NCI-H1417 treated with DMSO at 0.1 percent for 48 hours (cell line): ENCODE measurements around the gene RBSN.

Source experiments
- DNase-seq: peaks from one replicate; lab custom pipeline; 2025; lab: John Stamatoyannopoulos, UW

RBSN gene

GRCh38 chr3:15056676-15057404 is 42.1 kb downstream of the RBSN start:
- no peak for DNase-seq

GRCh38 chr3:15055019-15055557 is 43.9 kb downstream of the RBSN start:
- DNase-seq, result no peak

GRCh38 chr3:15053541-15053940 is 45.4 kb downstream of the RBSN start:
- no peak for DNase-seq

- no peak for DNase-seq
Measured at GRCh38 chr3:15052335-15053242, 46.4 kb downstream of the RBSN start.

- DNase-seq, result no peak
Measured at GRCh38 chr3:15051531-15051930, 47.4 kb downstream of the RBSN start.

GRCh38 chr3:15050405-15051092 is 48.4 kb downstream of the RBSN start:
- no peak for DNase-seq

- no peak for DNase-seq
Measured at GRCh38 chr3:15049584-15049983, 49.4 kb downstream of the RBSN start.

GRCh38 chr3:15045667-15046066 is 53.3 kb downstream of the RBSN start:
- no peak for DNase-seq

GRCh38 chr3:15044326-15044725 is 54.6 kb downstream of the RBSN start:
- no peak for DNase-seq

GRCh38 chr3:15043408-15044171 is 55.4 kb downstream of the RBSN start:
- DNase-seq, result no peak

GRCh38 chr3:15042936-15043335 is 56.0 kb downstream of the RBSN start:
- DNase-seq, result no peak

GRCh38 chr3:15041950-15042349 is 57.0 kb downstream of the RBSN start:
- no peak for DNase-seq

- DNase-seq, result no peak
Measured at GRCh38 chr3:15040844-15041243, 58.1 kb downstream of the RBSN start.

GRCh38 chr3:15038306-15038705 is 60.6 kb downstream of the RBSN start:
- no peak for DNase-seq

GRCh38 chr3:15033103-15033502 is 65.8 kb downstream of the RBSN start:
- DNase-seq, result no peak

GRCh38 chr3:15032650-15033049 is 66.3 kb downstream of the RBSN start:
- no peak for DNase-seq

- no peak for DNase-seq
Measured at GRCh38 chr3:15029625-15030024, 69.3 kb downstream of the RBSN start.

GRCh38 chr3:15023719-15024118 is 75.2 kb downstream of the RBSN start:
- DNase-seq, result no peak

- no peak for DNase-seq
Measured at GRCh38 chr3:15023249-15023648, 75.7 kb downstream of the RBSN start.
